GM12872 (cell line): ENCODE data around the gene FAM193A.

Source experiments
- TF ChIP-seq, protein P1 (sequence below): IDR thresholded peaks from 3 replicates; pipeline ENCODE4 v1.5.1; 2011; ENCODE audit warnings: low read depth, mild to moderate bottlenecking, low read length, moderate library complexity; ENCODE audit not compliant: insufficient read depth

Gene FAM193A

GRCh38 chr4:2768124-2768523 lies 231.7 kb downstream of the FAM193A start:
- TF ChIP-seq, protein P1, sequence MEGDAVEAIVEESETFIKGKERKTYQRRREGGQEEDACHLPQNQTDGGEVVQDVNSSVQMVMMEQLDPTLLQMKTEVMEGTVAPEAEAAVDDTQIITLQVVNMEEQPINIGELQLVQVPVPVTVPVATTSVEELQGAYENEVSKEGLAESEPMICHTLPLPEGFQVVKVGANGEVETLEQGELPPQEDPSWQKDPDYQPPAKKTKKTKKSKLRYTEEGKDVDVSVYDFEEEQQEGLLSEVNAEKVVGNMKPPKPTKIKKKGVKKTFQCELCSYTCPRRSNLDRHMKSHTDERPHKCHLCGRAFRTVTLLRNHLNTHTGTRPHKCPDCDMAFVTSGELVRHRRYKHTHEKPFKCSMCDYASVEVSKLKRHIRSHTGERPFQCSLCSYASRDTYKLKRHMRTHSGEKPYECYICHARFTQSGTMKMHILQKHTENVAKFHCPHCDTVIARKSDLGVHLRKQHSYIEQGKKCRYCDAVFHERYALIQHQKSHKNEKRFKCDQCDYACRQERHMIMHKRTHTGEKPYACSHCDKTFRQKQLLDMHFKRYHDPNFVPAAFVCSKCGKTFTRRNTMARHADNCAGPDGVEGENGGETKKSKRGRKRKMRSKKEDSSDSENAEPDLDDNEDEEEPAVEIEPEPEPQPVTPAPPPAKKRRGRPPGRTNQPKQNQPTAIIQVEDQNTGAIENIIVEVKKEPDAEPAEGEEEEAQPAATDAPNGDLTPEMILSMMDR, result no peak

DNA sequence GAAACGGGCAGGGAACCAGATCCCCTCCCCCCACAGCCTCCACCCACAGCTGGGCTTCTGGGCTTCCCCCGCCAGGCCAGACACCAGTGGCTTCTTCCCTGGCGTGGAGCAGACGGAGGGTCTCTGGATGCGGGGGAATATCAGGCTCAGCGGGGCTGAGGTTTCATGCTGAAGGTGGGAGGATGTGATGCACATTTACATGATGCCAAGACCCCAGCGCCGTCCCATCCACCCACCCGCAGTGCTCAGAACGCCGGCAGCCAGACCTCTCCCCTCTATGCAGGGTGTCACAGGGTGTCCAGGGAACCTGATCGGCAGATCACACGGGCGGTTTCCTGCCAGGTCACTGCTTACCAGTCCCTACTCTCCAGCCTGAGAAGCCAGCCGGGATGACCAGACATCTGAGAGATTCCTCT lies 232.5 kb downstream of the FAM193A start:
- TF ChIP-seq, protein P1, result no peak

DNA sequence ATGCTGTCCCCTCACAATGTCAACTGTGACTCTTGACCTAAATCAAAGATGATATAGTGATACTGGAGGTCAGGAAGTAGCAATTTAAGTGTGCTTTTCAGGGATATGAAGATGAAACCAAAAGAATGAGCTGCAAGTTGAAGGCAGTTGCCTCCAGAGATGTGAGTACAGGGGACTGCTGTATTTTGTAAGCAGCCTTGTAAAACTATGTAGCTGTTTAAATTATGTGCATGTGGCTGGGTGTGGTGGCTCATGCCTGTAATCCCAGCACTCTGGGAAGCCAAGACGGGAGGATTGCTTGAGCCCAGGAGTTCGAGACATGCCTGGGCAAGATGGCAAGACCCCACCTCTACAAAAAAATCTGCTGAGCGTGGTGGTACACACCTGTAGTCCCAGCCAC lies 234.8 kb downstream of the FAM193A start:
- TF ChIP-seq, protein P1, result no peak

- TF ChIP-seq, protein P1, result no peak
Observed at GRCh38 chr4:2781911-2782310, 245.5 kb downstream of the FAM193A start.
